Endothelial cell (in vitro differentiated cells): ENCODE results near the gene APC2. TPM values are rescaled to one million over a fixed set of nuclear protein-coding genes. Genes with fewer than 3 reads are reported as not detected.

Experiments used
- DNase-seq: peaks from one replicate; pipeline ENCODE4 v3.0.0; 2021; ENCODE audit warnings: low spot score
- H3K27ac Mint-ChIP-seq: one replicate; pipeline ENCODE4 v1.8.0; 2021; ENCODE audit warnings: mixed read lengths, inconsistent platforms; ENCODE audit not compliant: unreplicated experiment
- H3K27me3 Mint-ChIP-seq: one replicate; pipeline ENCODE4 v1.8.0; 2021; ENCODE audit warnings: mild to moderate bottlenecking, moderate library complexity, mixed read lengths, inconsistent platforms; ENCODE audit not compliant: unreplicated experiment
- H3K36me3 Mint-ChIP-seq: one replicate; pipeline ENCODE4 v1.8.0; 2021; ENCODE audit warnings: mild to moderate bottlenecking, low read depth, mixed read lengths, inconsistent platforms; ENCODE audit not compliant: unreplicated experiment
- H3K4me1 Mint-ChIP-seq: one replicate; pipeline ENCODE4 v1.8.0; 2021; ENCODE audit warnings: mild to moderate bottlenecking, mixed read lengths, inconsistent platforms; ENCODE audit not compliant: unreplicated experiment
- H3K4me3 Mint-ChIP-seq: one replicate; pipeline ENCODE4 v1.8.0; 2021; ENCODE audit warnings: mild to moderate bottlenecking, mixed read lengths, inconsistent platforms; ENCODE audit not compliant: unreplicated experiment
- H3K9me3 Mint-ChIP-seq: one replicate; pipeline ENCODE4 v1.8.0; 2021; ENCODE audit warnings: mixed read lengths, inconsistent platforms; ENCODE audit not compliant: unreplicated experiment
- total RNA-seq: library from RNA; stranded (reverse); fragmentation: NEBNext Ultra II Directional; extraction: Animal tissue kit (Norgen Biotek cat#: 25700); gene quantifications from one replicate; pipeline ENCODE4 v1.2.1, GENCODE V29; 2021; ENCODE audit not compliant: unreplicated experiment
- TF ChIP-seq, protein P1 (sequence below): fragments of 200-600 bp; sonication (generic); IDR thresholded peaks from one replicate; pipeline ENCODE4 v1.5.0; 2021; ENCODE audit warnings: antibody characterized with exemption; ENCODE audit not compliant: unreplicated experiment

APC2 gene
- total RNA-seq, 1 donor from 2014 or later, result 1.9 TPM

DNA sequence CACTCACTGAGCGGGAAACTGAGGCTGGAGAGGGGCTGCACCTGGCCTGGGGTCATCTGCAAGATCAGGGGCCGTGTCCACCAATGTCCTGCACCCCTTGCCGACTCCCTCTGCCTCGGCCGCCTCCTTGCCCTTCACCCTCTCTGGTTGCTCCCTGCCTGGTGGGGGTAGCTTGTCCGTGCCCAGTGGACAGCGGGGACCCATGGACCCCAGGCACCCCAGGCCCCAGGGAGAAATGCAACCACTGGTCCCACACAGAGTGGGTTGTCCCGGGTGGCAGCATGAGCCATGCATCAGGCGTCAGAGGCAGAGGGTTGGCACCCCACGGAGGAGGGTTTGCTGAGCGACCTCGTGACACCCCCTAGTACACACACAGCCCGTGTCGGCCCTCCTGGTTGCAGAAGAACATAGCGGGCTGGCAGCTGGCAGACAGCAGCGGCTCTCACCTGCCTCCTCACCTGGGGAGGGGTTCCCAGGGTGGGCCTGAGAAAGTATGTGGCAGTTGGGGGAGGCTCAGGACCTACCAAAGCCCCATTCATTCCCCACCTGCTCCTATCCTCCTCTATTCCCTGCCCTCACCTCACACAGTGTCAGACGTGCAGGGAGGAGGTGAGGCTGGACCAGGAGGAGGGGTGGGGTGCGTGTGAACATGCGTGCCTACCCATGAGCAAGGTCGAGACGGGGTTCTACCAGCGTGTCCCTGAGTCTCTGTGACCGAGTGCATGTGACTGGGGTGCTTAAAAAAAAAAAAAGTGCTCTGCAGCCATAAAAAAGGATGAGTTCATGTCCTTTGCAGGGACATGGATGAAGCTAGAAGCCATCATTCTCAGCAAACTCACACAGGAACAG lies 54.2 kb downstream of the APC2 start:
- Mint-ChIP-seq H3K4me1 (no peaks in the 10 kb centered on the region), H3K27ac (no peak overlapping the region), H3K36me3 (peaks cover 3% of the 10 kb centered on the region), H3K9me3 (no peaks in the 10 kb centered on the region), H3K27me3 (peaks cover 4% of the 10 kb centered on the region), H3K4me3 (no peak overlapping the region)
- DNase-seq, result no peak
- TF ChIP-seq, protein P1, sequence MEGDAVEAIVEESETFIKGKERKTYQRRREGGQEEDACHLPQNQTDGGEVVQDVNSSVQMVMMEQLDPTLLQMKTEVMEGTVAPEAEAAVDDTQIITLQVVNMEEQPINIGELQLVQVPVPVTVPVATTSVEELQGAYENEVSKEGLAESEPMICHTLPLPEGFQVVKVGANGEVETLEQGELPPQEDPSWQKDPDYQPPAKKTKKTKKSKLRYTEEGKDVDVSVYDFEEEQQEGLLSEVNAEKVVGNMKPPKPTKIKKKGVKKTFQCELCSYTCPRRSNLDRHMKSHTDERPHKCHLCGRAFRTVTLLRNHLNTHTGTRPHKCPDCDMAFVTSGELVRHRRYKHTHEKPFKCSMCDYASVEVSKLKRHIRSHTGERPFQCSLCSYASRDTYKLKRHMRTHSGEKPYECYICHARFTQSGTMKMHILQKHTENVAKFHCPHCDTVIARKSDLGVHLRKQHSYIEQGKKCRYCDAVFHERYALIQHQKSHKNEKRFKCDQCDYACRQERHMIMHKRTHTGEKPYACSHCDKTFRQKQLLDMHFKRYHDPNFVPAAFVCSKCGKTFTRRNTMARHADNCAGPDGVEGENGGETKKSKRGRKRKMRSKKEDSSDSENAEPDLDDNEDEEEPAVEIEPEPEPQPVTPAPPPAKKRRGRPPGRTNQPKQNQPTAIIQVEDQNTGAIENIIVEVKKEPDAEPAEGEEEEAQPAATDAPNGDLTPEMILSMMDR, result no peak

DNA sequence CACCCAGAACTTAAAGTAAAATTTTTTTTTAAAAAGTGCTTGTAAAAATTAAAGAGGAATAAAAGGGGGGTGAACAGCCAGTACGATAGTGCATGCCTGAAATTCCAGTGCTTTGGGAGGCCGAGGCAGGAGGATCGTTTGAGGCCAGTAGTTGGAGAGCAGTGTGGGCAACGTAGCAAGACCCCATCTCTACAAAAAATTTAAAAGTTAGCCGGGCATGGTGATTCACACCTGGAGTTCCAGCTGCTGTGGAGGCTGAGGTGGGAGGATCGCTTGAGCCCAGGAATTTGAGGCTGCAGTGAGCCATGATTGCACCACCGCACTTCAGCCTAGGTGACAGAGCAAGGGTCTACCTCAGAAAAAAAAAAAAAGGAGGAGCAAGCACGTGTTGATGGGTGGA lies 55.1 kb downstream of the APC2 start:
- Mint-ChIP-seq H3K4me3 (no peak overlapping the region), H3K27me3 (peaks cover 4% of the 10 kb centered on the region), H3K27ac (no peak overlapping the region), H3K9me3 (no peaks in the 10 kb centered on the region), H3K4me1 (peaks cover 4% of the 10 kb centered on the region), H3K36me3 (peaks cover 3% of the 10 kb centered on the region)
- TF ChIP-seq, protein P1, result no peak
- no peak for DNase-seq

DNA sequence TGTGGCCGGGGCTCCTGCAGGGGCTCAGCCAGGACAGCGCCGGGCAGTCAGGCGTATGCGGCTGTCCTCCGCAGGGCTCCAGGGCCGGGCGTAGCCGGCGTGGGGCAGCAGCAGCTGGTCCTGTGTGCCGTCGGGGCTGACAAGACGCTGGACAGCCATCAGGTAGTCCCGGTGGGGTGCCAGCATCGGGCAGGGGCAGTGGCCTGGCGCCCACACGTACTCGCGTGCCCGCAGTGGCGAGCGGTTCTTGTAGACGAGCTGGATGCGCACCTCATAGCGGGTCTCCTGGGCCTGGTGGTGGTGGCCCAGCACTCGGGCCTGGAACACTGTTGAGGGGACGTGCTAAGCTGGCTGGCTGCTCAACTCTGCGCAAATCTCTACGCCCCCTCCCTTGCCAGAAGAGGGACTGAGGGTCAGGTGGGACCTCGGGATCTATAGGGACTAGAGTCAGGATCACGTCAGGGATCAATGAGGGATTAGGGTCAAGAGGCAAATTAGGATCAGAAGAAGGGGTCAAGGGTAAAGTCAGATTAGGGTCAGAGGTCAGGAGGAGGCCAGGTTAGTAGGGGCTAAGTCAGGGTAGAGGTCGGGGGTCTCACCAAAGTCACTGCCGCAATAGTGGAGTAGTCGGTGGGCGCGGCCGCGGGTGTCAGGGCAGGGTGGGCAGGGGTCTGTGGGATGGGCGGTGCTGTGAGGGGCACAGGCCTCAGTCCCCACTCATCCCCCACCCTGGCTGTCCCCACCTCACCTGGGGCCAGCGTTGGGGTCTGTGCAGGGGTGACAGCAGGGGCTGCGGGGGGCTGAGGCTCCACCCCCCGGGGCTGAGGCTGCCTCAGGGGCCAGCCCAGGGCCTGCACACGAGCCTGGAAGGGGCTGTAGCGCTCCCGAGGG lies 56.3 kb downstream of the APC2 start:
- Mint-ChIP-seq H3K27me3 (peaks cover 6% of the 10 kb centered on the region), H3K36me3 (peaks cover 3% of the 10 kb centered on the region), H3K27ac (peak overlapping the region; percentile 31), H3K4me1 (peaks cover 5% of the 10 kb centered on the region), H3K9me3 (no peaks in the 10 kb centered on the region), H3K4me3 (peak overlapping the region; percentile 27)
- no peak for DNase-seq
- TF ChIP-seq, protein P1, result no peak

DNA sequence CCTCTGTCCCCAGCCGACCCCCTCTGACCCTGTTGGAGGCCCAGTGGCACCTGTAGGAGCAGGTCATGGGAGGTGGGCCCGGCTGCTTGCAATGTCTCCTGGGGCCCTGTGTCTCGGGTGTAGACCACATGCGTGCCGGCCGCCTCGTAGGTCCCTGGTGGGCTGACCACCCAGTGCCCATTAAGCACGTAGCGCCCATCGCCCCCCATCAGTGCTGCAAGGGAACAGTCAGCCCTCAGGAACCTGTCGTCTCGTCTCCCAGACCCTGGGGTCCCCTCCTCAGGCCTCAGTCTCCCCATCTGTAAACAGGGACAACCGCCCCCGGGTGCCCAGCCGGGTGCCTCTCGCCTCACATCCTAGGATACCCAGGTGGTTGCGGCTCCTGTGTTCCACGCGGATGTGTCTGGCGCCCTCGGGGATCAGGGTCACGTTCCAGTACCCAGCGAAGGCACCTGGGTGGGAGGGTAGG lies 57.3 kb downstream of the APC2 start:
- H3K36me3 Mint-ChIP-seq, result peaks cover 3% of the 10 kb centered on the region
- DNase-seq, result no peak
- H3K9me3 Mint-ChIP-seq, result no peaks in the 10 kb centered on the region
- no peak overlapping the region for H3K4me3 Mint-ChIP-seq
- H3K27me3 Mint-ChIP-seq, result peaks cover 7% of the 10 kb centered on the region
- TF ChIP-seq, protein P1, result no peak
- H3K4me1 Mint-ChIP-seq, result peaks cover 5% of the 10 kb centered on the region
- H3K27ac Mint-ChIP-seq, result no peak overlapping the region
